ENCODE results near the gene TMEM234. TPM values are rescaled to one million over a fixed set of nuclear protein-coding genes. Genes with fewer than 3 reads are reported as not detected.

TMEM234 gene
- total RNA-seq, 4 donors from 2014 or later, result 3.5 to 17.9 (median 9.9) TPM

DNA sequence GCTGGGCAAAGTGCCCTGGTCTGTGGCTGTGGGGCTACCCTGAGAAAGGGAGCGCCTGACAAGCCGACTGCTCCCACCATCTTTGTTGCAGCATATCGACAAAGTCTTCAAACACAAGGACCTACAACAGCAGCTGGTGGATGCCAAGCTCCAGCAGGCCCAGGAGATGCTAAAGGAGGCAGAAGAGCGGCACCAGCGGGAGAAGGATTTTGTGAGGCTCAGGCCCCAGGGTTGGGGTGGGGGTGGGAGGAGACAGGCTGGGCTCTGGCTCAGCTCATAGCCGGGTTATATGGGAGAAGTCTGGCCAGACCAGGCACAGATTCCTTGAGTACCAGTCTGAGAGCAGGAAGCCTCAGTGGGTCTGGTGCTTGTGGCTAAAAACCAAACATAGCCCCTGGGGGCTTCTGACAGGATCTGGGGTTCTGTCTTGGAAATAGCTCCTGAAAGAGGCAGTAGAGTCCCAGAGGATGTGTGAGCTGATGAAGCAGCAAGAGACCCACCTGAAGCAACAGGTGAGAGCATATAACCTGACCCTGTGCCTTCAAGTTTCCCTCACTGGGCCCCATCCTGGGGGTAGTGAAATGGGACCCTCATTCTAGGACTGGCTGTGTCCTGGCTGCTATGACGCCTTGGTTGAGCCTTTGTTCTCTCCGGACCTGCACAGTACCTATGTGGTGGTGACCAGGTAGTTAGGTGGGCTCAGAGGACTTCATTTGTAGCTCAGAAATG lies 29.8 kb downstream of the TMEM234 start:
- peaks cover 0 to 100% of the 10 kb centered on the region in 2 donors for H3K36me3 ChIP-seq
- no peaks in the 10 kb centered on the region for H3K27me3 ChIP-seq
- no peak for ATAC-seq
- H3K9me3 ChIP-seq, result no peaks in the 10 kb centered on the region
- H3K27ac ChIP-seq, result no peak overlapping the region
- no peaks in the 10 kb centered on the region for H3K4me1 ChIP-seq
- H3K4me3 ChIP-seq, result no peak overlapping the region
- TF ChIP-seq POLR2AphosphoS5 (IDR thresholded peaks at IDR 0.05) (no peak), EP300 (IDR thresholded peaks at IDR 0.05) (no peak), POLR2A (IDR thresholded peaks at IDR 0.05) (no peak)
- TF ChIP-seq, protein P1, sequence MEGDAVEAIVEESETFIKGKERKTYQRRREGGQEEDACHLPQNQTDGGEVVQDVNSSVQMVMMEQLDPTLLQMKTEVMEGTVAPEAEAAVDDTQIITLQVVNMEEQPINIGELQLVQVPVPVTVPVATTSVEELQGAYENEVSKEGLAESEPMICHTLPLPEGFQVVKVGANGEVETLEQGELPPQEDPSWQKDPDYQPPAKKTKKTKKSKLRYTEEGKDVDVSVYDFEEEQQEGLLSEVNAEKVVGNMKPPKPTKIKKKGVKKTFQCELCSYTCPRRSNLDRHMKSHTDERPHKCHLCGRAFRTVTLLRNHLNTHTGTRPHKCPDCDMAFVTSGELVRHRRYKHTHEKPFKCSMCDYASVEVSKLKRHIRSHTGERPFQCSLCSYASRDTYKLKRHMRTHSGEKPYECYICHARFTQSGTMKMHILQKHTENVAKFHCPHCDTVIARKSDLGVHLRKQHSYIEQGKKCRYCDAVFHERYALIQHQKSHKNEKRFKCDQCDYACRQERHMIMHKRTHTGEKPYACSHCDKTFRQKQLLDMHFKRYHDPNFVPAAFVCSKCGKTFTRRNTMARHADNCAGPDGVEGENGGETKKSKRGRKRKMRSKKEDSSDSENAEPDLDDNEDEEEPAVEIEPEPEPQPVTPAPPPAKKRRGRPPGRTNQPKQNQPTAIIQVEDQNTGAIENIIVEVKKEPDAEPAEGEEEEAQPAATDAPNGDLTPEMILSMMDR (IDR thresholded peaks at IDR 0.05), result no peak
- 66 to 87% methylated on average over 3 to 5 of the region's 8 CpGs for WGBS, 2 donors (ENCODE audit: low coverage in 1 of 2)

DNA sequence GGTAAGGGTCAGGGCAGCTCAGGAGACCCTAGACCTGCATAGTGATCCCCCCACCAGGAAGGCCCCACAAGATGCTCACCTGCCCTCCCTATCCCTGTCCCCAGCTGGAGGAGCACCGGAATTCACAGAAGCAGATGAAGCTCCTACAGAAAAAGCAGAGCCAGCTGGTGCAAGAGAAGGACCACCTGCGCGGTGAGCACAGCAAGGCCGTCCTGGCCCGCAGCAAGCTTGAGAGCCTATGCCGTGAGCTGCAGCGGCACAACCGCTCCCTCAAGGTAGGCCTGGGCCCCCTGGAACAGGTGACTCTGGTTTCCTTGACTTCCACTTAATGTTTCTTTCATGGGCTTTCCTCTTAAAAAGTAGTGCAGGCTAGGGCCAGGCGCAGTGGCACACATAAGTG lies 34.3 kb downstream of the TMEM234 start:
- H3K36me3 ChIP-seq, result peaks cover 0 to 100% of the 10 kb centered on the region in 2 donors
- peaks cover 0 to 38% (median 9%) of the 10 kb centered on the region in 3 donors for H3K4me1 ChIP-seq
- H3K27me3 ChIP-seq, result no peaks in the 10 kb centered on the region
- no peak overlapping the region for H3K27ac ChIP-seq
- ATAC-seq, result no peak
- no peaks in the 10 kb centered on the region for H3K9me3 ChIP-seq
- 98 to 100% methylated on average over 4 to 5 of the region's 9 CpGs for WGBS, 2 donors (ENCODE audit: low coverage in 1 of 2)
- no peak overlapping the region for H3K4me3 ChIP-seq
- TF ChIP-seq, protein P1 (IDR thresholded peaks at IDR 0.05), result no peak
- no peak for TF ChIP-seq POLR2AphosphoS5 (IDR thresholded peaks at IDR 0.05)
- no peak for TF ChIP-seq EP300 (IDR thresholded peaks at IDR 0.05)
- no peak for TF ChIP-seq POLR2A (IDR thresholded peaks at IDR 0.05)

DNA sequence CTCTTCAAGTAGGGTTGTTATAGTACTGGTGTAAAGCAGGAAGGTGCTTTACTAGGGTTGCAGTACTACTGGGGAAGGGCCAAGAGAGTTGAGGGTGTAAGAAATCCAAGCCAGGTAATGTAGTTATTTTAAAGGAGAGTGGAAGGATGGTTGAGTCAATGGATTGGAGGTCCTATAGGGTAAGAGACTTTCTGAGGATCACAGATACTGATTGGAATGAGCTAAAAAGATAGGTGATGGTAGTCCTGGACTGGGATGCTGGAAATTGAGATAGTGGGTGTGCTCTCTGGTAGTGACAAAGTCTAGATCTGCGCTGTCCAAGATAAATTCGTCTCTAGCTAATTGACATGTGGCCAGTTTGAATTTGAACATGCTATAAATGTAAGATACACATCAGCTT lies 35.7 kb downstream of the TMEM234 start:
- H3K4me3 ChIP-seq, result no peak overlapping the region
- TF ChIP-seq EP300 (IDR thresholded peaks at IDR 0.05) (no peak), POLR2A (IDR thresholded peaks at IDR 0.05) (no peak), POLR2AphosphoS5 (IDR thresholded peaks at IDR 0.05) (no peak)
- TF ChIP-seq, protein P1 (IDR thresholded peaks at IDR 0.05), result no peak
- no peaks in the 10 kb centered on the region for H3K27me3 ChIP-seq
- 78 to 94% methylated on average over 2 of the region's 2 CpGs for WGBS, 2 donors (ENCODE audit: low coverage in 1 of 2)
- H3K9me3 ChIP-seq, result no peaks in the 10 kb centered on the region
- H3K36me3 ChIP-seq, result peaks cover 0 to 100% of the 10 kb centered on the region in 2 donors
- H3K4me1 ChIP-seq, result peaks cover 3 to 52% (median 17%) of the 10 kb centered on the region in 3 donors
- no peak overlapping the region for H3K27ac ChIP-seq
- no peak for ATAC-seq

DNA sequence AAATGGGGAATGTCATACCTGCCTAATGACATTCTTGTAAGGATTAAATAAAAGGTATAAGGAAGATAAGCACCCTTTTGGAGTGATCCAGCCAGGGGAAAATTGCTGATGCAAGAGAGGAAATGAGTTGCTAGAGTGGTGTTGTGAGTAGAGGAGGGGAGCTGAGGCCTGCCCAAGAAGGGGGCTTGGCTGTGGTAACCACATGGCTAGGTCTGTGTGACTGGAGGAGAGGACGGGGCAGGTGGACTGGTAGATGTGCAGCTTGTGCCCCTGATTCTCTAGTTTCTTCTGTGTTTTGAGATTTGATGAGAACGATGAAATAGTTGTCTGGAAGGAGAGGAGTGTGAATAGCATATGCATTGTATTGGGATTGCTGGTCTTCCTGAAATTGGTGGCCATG lies 36.1 kb downstream of the TMEM234 start:
- Histone ChIP-seq H3K36me3 (peaks cover 0 to 100% of the 10 kb centered on the region in 2 donors), H3K27ac (no peak overlapping the region), H3K4me3 (no peak overlapping the region), H3K9me3 (no peaks in the 10 kb centered on the region), H3K4me1 (peaks cover 7 to 56% (median 21%) of the 10 kb centered on the region in 3 donors), H3K27me3 (no peaks in the 10 kb centered on the region)
- TF ChIP-seq EP300 (IDR thresholded peaks at IDR 0.05), result no peak
- TF ChIP-seq, protein P1 (IDR thresholded peaks at IDR 0.05), result no peak
- no peak for TF ChIP-seq POLR2A (IDR thresholded peaks at IDR 0.05)
- no peak for TF ChIP-seq POLR2AphosphoS5 (IDR thresholded peaks at IDR 0.05)
- ATAC-seq, result no peak
- 84 to 100% methylated on average over 1 to 2 of the region's 2 CpGs for WGBS, 2 donors (ENCODE audit: low coverage in 1 of 2)

DNA sequence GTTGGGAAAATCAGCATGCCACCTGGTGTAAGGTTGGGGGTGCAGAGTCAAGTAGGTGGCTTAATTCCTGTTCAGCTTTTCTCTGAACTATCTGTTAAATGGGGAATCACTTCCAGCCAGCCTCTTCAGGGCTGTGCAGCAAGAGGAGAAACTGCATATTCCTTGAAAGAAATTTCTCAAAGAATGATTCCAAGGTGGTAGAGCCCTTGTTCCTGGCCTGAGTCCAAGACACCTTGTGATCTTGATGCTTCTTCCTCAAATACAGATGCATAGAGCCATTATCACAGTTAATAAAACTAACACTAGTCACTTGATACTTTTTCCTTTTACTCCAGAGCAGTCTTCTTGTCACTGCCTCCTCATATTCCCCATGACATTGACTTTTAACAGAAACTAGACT lies 37.5 kb downstream of the TMEM234 start:
- TF ChIP-seq EP300 (IDR thresholded peaks at IDR 0.05), result no peak
- no peak for TF ChIP-seq POLR2A (IDR thresholded peaks at IDR 0.05)
- TF ChIP-seq, protein P1 (IDR thresholded peaks at IDR 0.05), result no peak
- no peak for TF ChIP-seq POLR2AphosphoS5 (IDR thresholded peaks at IDR 0.05)
- peaks cover 7 to 65% (median 23%) of the 10 kb centered on the region in 3 donors for H3K4me1 ChIP-seq
- ATAC-seq, result no peak
- no peaks in the 10 kb centered on the region for H3K9me3 ChIP-seq
- H3K36me3 ChIP-seq, result peaks cover 0 to 86% of the 10 kb centered on the region in 2 donors
- no peak overlapping the region for H3K4me3 ChIP-seq
- no peak overlapping the region for H3K27ac ChIP-seq
- H3K27me3 ChIP-seq, result no peaks in the 10 kb centered on the region
